HG03159 (cell line): ENCODE data around the gene PGLYRP4.

Experiments
- ATAC-seq: cut with Tn5 transposase; IDR thresholded peaks from one replicate; pipeline ENCODE4 v1.9.1; 2021; ENCODE audit warnings: mild to moderate bottlenecking, moderate library complexity; ENCODE audit not compliant: unreplicated experiment

The PGLYRP4 gene

DNA sequence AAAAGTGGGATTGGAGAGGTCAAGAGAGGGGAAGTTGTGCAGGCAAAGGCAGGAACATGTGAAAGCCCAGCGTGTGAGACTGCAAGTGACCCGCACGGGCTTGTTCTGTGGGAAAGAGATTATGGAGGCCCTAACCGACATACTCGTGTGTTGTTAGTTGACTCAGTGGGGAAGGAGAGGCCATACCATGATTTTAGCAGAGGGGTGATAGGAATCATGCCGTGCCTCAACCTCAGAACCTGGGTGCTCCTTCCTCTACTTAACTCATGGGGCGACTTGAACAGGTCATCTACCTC lies 55.2 kb downstream of the PGLYRP4 start:
- ATAC-seq = no peak

DNA sequence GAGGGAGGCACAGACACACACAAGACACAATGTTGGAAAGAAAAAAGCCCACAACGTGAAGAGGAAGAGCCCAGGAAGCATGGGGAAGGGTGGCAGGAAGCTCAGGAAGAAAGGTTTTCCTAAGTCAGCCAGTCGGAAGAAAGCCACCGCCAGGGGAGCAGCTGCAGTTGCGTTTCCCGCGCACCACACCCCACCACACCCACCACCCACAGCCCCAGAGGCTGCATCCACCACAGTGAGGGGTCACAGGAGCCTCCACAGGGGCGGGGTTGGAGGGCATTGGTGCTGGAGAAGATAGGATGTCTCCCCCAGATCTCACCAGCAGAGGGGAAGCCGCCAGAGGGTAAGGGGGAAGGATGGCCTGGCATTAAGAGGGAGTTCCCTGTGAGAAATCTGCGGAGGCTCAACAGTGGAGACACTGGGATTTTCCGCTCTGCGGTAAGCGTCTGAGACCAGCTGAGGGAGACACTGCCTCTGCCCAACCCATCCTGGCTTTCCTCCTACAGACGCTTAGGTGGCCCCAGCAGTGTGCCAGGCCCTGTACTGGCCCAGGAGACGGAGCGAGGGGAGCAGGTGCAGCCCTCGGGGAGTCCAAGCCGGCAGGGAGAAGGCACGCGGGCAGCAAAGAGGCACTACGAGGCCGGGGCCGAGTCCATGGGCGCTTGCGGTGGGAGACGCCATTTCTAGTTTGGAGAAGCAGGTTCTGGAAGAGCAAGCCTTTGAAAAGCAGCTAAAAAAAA lies 55.7 kb downstream of the PGLYRP4 start:
- no peak for ATAC-seq

DNA sequence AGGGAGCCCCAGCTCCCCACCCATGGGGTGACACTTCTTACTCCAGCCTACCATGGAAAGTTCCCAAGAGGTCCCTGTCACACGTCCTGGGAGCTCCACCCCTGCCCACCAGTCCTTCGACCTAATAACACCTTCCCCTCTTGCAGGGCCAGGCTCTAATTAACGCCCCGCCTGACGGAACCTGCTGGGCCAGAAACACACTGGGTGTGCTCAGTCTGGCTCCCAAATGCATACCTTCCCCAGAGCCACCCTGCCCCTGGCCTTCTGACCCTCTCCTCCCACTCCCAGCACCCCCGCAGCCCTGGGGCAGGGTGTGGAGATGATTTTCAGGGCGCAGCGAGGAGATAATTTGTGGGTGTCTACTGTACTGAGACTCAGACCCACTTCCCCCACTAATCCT lies 56.5 kb downstream of the PGLYRP4 start:
- no peak for ATAC-seq

DNA sequence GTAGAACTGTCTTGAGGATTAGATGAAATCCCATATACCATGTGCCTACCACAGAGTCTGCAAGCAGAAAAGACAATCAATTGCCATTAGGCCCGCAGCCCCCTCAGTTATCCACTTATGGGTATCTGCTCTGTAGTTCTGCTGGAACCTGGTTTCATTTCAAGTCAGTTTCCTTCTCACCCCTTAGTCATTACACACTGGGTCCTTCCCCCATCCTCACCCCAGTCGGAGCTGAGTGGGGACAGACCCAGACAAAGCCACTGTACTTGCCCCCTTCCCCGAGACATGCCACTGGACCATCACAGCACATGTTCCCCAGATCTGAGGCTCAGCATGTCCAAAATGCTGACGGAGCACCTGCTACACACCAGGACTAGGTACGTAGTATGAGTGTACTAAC lies 57.1 kb downstream of the PGLYRP4 start:
- ATAC-seq = no peak

DNA sequence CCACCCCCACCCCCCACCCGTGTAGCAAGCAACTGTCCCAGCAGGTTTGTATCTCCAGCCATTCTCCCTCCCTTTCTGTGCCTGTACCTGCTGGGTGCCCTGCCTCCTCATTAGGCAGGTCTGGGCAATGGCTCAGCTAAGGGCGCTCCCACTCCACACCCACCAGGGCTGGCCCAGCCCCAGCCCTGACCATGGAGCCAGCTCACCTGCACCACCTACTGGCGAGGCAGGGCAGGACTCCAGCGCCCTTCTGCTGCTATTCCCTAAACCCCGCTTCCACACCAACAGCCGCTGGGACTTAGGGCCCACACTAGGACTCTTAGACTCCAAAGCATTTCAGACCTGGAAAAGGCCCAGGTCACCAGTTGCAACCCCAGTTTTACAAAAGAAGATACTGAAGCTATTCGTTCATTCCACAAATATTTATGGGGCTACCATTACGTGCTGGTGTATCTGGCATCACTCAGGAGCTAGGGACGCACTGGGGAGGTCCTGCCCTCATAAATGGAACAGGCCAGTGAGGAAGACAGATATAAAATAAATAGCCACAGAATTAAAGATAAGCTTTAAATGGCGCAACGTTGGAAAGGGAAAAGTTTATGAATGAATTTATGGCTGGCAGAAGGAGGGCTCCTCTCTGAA lies 59.9 kb downstream of the PGLYRP4 start:
- ATAC-seq = no peak
